HL-60/S4 (cell line): ENCODE data around the gene CEACAM6.
"Not testable (repeated sequence)": the region's sequence is repeated elsewhere in the genome, so short reads cannot be mapped to it uniquely, and the experiment has no call there.

Source experiments
- in situ Hi-C: fragments of 300-500 bp; cut with MboI; formaldehyde crosslinking; loops from 2 replicates; pipeline ENCODE4 v1.14.3; 2022; ENCODE audit warnings: low sequenced_read_pairs

CEACAM6 gene

GRCh38 chr19:41746593-41747227 is 8.6 kb upstream of the CEACAM6 start:
- in situ Hi-C loops = no loop called here

DNA sequence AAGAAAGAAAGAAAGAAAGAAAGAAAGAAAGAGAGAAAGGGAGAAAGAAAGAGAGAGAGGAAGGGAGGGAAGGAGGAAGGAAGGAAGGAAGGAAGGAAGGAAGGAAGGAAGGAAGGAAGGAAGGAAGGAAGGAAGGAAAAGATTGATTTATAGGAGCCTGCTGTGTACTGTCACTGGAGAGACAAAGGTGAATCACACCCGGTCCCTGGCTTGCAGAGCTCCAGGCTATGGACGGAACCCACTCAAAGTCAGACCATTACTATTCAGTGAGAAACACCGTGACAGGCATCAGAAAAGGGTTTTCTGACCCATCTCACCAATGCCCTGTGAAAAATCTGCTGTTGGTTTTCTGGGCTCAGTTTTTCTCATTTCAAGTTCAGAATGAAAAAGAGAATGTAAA is 7.3 kb upstream of the CEACAM6 start:
- in situ Hi-C loops = no loop called here

DNA sequence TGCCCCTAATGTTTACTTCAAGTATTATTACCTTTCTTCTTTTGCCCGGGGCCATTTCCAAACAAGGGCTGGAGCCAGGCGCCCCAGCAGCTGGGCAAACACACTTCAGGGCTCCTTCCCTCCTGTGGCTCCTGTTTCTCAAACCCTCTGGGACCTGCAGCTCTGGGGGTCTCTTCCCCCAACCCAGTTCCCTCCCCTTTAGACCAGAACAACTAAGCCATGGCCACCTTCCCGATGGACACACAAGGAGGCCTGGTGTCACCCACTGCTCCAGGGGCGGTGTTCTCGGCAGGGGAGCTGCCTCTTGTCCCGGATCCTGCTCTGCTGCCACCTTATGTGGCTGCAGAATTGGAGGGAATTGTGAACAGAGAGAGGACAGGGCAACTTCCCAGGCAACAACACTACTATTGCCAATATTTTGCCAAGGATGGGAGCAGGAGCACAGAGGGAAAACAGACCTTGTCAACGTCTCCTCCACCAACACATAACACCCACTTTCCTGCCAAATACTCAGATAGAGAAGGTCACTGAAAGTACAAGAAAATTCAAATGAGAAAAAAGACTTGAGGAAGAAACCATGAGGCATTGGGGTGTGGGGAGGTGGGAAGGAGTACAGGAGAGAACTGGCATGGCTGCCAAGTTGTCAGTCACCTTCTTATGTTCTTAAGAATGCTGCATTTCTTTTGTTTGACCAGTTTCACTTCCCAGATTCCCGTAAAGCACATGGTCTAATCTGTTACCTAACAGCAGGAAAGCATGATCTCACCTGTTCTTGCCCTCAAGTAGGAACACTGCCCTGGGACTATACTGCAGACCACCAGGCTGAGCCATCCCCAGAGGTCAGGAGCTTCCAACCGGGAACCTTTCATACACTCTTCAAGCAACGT is 4.8 kb upstream of the CEACAM6 start:
- in situ Hi-C loops = not testable (repeated sequence)

GRCh38 chr19:41753159-41753558 is 2.2 kb upstream of the CEACAM6 start:
- in situ Hi-C loops = no loop called here

DNA sequence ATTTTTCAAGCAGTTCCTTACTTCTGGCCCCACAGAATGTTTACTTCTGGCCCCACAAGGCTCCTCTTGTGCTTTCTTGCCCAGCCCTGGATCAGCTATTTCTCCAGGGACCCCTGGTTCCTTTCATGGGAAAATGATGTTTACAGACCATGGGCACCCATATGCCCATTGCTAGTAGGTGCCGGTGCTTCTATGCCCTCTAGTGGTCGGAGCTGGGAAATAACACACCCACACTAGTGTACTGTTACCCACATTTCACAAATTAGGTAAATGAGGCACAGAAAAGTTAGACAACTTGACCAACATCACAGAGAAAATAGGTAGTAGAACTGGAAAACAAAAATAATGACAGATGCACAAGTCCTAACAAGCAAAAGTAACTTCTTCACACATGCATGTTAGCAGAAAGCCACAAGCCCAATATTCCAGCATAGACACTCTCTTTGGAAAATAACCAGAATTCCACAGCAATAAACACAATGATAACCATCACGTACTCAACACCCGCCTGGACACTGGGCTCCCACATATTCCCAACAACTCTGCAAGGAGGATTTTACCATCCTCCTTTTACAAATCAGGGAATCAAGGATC is 1.3 kb upstream of the CEACAM6 start:
- in situ Hi-C loops = no loop called here

DNA sequence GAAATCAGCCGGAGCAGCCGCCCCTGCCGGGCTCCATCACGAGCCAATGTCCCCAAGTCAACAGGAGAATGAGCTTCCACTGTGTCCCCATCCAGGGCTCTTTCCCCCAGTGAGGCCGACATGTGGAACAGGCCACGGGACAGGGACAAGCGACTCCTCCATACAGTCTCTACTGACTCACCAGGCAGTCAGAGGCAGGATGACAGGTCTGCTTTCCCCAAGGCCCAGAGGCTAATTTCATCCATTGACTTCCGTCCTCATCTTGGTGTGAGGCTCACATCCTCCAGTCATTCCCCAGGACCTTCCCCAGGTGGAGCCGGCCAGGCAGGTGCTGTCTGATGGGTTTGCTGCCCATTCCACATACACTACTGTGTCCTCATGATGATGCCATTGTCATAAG is 3.5 kb downstream of the CEACAM6 start:
- in situ Hi-C loops = no loop called here

GRCh38 chr19:41767115-41767514 is 11.8 kb downstream of the CEACAM6 start:
- in situ Hi-C loops = no loop called here

GRCh38 chr19:41768105-41768504 is 12.8 kb downstream of the CEACAM6 start:
- in situ Hi-C loops = not testable (repeated sequence)

DNA sequence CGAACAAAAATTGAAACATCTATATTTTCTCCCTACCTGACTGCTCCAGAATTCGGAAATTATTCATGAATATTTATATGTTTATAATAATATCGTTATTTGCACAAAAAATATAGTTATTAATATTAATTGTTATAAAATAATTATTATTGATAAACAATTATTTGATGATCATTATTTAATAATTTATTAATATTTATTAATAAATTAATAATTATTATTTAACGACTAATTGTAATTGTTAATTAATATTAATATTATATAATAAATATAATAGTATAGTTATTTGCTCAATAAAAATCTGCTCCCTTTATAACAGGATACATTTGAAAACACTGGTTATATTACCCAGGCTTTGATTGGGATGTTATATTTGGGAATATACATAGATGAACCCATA is 14.3 kb downstream of the CEACAM6 start:
- in situ Hi-C loops = no loop called here

GRCh38 chr19:41771410-41771809 is 16.1 kb downstream of the CEACAM6 start:
- in situ Hi-C loops = no loop called here

DNA sequence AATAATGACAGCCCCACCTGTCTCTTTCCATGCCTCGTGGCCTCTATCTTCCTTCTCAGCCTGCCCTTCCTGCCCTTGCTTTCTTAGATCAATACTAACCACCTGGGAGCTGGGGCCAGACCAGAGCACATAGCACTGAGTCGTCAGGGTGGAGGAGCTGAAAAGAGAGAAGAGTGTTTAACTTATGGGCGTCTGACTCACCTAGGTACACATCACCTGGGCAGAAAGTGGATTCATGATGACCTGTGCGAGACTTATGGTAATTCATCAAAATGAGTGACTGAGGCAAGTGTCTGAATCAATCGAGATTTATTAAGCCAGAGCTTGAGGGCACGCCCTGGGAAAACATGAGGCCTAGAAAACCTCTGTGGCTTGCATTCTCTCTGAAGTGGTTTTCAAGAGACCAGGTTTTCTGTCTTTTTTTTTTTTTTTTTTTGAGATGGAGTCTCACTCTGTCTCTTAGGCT is 19.2 kb downstream of the CEACAM6 start:
- in situ Hi-C loops = no loop called here

- in situ Hi-C loops = no loop called here
Observed at GRCh38 chr19:41776700-41777099, 21.4 kb downstream of the CEACAM6 start.

- in situ Hi-C loops = no loop called here
Observed at GRCh38 chr19:41783612-41784011, 28.3 kb downstream of the CEACAM6 start.

GRCh38 chr19:41784312-41784711 is 29.0 kb downstream of the CEACAM6 start:
- in situ Hi-C loops = no loop called here

- in situ Hi-C loops = no loop called here
Observed at GRCh38 chr19:41784743-41785142, 29.4 kb downstream of the CEACAM6 start.

- in situ Hi-C loops = no loop called here
Observed at GRCh38 chr19:41785653-41786052, 30.3 kb downstream of the CEACAM6 start.

GRCh38 chr19:41787055-41787454 is 31.7 kb downstream of the CEACAM6 start:
- in situ Hi-C loops = no loop called here

- in situ Hi-C loops = not testable (repeated sequence)
Observed at GRCh38 chr19:41788518-41788917, 33.2 kb downstream of the CEACAM6 start.

DNA sequence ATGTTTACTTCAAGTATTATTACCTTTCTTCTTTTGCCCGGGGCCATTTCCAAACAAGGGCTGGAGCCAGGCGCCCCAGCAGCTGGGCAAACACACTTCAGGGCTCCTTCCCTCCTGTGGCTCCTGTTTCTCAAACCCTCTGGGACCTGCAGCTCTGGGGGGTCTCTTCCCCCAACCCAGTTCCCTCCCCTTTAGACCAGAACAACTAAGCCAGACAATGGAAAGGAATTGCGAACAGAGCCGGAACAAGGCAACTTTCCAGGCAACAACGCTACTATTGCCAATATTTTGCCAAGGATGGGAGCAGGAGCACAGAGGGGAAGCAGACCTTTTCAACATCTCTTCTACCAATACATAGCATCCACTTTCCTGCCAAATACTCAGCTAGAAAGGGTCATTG is 33.7 kb downstream of the CEACAM6 start:
- in situ Hi-C loops = not testable (repeated sequence)

DNA sequence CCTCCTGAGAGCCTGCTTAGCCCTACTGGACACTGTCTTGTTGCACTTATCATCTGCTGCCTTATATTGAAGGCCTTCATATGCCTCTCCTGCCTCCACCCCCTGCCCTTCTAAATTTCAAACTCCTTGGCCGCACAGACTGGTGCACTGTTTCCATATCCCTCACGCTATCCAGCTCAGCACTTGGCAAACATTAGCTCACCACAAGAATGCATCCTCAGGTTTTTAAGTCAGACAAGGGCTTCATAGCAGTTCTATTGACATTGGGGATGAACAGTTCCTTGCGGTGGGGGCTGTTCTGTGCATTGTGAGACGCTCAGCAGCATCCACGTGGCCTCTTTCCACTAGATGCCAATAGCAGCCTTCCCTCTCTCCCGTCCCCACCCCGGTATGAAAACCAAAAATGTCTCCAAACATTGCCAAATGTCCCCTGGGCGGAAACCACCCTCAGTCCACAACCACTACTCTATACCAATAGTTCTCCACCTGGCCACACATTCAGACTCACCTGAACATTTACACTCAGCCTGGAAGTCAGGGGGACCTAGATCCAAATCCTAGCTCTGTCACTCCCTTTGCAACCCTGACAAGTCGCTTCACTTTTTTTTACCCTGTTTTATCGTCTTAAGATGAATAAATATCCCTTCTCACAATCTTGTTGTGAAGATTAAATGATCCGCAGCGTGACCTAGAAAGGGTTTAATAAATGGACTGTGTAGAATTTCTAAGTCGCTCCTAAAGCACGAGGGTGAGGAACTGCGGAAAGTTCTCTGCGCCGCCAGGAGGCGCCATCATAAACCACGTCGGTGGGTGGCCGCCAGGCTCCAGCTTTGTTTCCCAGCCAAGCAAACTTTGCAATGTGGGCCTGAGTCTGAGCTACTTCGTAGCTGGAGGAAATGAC is 37.4 kb downstream of the CEACAM6 start:
- in situ Hi-C loops = no loop called here

DNA sequence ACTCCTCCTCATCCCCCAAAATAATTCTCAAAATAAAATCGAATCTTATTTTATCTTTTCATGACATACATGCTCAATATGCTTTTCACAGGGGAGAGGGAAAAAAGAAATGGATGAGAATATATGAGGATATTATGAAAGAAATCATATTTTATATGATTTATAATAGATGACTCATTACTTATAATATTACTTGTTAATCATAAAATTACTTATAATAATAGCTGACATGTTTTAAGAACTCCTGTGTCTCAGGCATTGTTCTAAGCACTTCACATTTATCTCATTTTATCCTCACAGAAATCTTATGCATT is 38.0 kb downstream of the CEACAM6 start:
- in situ Hi-C loops = no loop called here
